ENCODE results near the gene PPIP5K1. TPM values are rescaled to one million over a fixed set of nuclear protein-coding genes. Genes with fewer than 3 reads are reported as not detected.

The PPIP5K1 gene
- total RNA-seq, 1 experiment from 2014 or later = 33.5 TPM

- BruUV-seq (replicated peaks) = no TSS peak
- POLR2A ChIA-PET (ENCODE audit: low non-redundant PET) = no interaction called here
- intact Hi-C loops (cut with micrococcal nuclease; ENCODE audit: unreplicated experiment) = no loop called here
Measured at GRCh38 chr15:43522247-43522646, 67.8 kb downstream of the PPIP5K1 start.

GRCh38 chr15:43521419-43521818 is 68.6 kb downstream of the PPIP5K1 start:
- H3K27ac ChIP-seq (ENCODE audit: low read depth, low read length, poor library complexity, severe bottlenecking) = no peak overlapping the region
- no peak for DNase-seq (ENCODE audit: low spot score)
- H3K36me3 ChIP-seq (ENCODE audit: insufficient read depth, low read length, poor library complexity, severe bottlenecking) = peaks cover 64% of the 10 kb centered on the region
- H3K9me3 ChIP-seq (ENCODE audit: low read depth, low read length, poor library complexity, severe bottlenecking) = no peaks in the 10 kb centered on the region
- no peak overlapping the region for H3K4me3 ChIP-seq (ENCODE audit: low read depth, low read length, poor library complexity, severe bottlenecking)
- H3K4me1 ChIP-seq (ENCODE audit: insufficient read depth, low read length, poor library complexity, severe bottlenecking) = peaks cover 15% of the 10 kb centered on the region
- TF ChIP-seq EZH2 (IDR thresholded peaks at IDR 0.05; ENCODE audit: borderline replicate concordance, low read depth, low read length, poor library complexity, severe bottlenecking) (no peak), CTCF (conservative IDR thresholded peaks at IDR 0.05; ENCODE audit: low read depth, low read length) (no peak)
- BruUV-seq (replicated peaks) = no TSS peak
- no peaks in the 10 kb centered on the region for H3K27me3 ChIP-seq (replicated peaks; ENCODE audit: insufficient read depth, low read depth, low read length, poor library complexity)
- intact Hi-C loops (cut with micrococcal nuclease; ENCODE audit: unreplicated experiment) = no loop called here
- ChIA-PET POLR2A (ENCODE audit: low non-redundant PET) (no interaction called here), CTCF (no interaction called here)

More at GRCh38 chr15:43522247-43522646, 67.8 kb downstream of the PPIP5K1 start:
- peaks cover 64% of the 10 kb centered on the region for H3K36me3 ChIP-seq (ENCODE audit: insufficient read depth, low read length, poor library complexity, severe bottlenecking)
- H3K4me1 ChIP-seq (ENCODE audit: insufficient read depth, low read length, poor library complexity, severe bottlenecking) = peaks cover 7% of the 10 kb centered on the region
- TF ChIP-seq CTCF (conservative IDR thresholded peaks at IDR 0.05; ENCODE audit: low read depth, low read length) = no peak
- TF ChIP-seq EZH2 (IDR thresholded peaks at IDR 0.05; ENCODE audit: borderline replicate concordance, low read depth, low read length, poor library complexity, severe bottlenecking) = no peak
- no peaks in the 10 kb centered on the region for H3K27me3 ChIP-seq (replicated peaks; ENCODE audit: insufficient read depth, low read depth, low read length, poor library complexity)
- no peaks in the 10 kb centered on the region for H3K9me3 ChIP-seq (ENCODE audit: low read depth, low read length, poor library complexity, severe bottlenecking)
- no peak for DNase-seq (ENCODE audit: low spot score)
- H3K27ac ChIP-seq (ENCODE audit: low read depth, low read length, poor library complexity, severe bottlenecking) = no peak overlapping the region
- CTCF ChIA-PET = interaction anchor here (1.0 kb wide), 1 partner anchor 8 kb away, joined by 3 read pairs; no protein-coding TSS in a partner anchor
- H3K4me3 ChIP-seq (ENCODE audit: low read depth, low read length, poor library complexity, severe bottlenecking) = no peak overlapping the region

DNA sequence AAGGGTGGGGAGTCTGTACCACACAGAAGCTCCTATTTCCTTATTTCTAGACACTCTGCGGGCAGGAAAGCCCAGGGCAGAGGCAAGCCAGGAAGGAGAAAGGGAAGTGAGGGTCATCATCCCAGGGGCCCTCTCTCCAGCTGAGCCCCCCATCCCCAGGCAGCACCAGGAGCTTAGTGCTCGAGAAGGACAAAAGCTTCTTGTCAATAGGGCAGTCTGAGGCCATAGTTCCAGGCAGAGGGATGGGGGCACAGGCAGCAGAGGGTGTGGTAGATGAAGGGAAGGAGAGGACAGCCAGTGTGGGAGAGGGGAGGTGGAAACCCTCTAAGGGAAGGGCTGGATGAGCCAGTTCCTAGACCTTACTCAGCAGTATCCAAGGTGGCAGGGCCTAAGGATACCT is 69.9 kb downstream of the PPIP5K1 start:
- Histone ChIP-seq H3K36me3 (ENCODE audit: insufficient read depth, low read length, poor library complexity, severe bottlenecking) (peaks cover 52% of the 10 kb centered on the region), H3K27ac (ENCODE audit: low read depth, low read length, poor library complexity, severe bottlenecking) (no peak overlapping the region), H3K4me3 (ENCODE audit: low read depth, low read length, poor library complexity, severe bottlenecking) (no peak overlapping the region), H3K4me1 (ENCODE audit: insufficient read depth, low read length, poor library complexity, severe bottlenecking) (peaks cover 27% of the 10 kb centered on the region), H3K9me3 (ENCODE audit: low read depth, low read length, poor library complexity, severe bottlenecking) (no peaks in the 10 kb centered on the region), H3K27me3 (replicated peaks; ENCODE audit: insufficient read depth, low read depth, low read length, poor library complexity) (no peaks in the 10 kb centered on the region)
- CTCF ChIA-PET = no interaction called here
- BruUV-seq (replicated peaks) = no TSS peak
- no peak for DNase-seq (ENCODE audit: low spot score)
- POLR2A ChIA-PET (ENCODE audit: low non-redundant PET) = no interaction called here
- TF ChIP-seq CTCF (conservative IDR thresholded peaks at IDR 0.05; ENCODE audit: low read depth, low read length) = no peak
- TF ChIP-seq EZH2 (IDR thresholded peaks at IDR 0.05; ENCODE audit: borderline replicate concordance, low read depth, low read length, poor library complexity, severe bottlenecking) = no peak
- intact Hi-C loops (cut with micrococcal nuclease; ENCODE audit: unreplicated experiment) = no loop called here
